HG03066 (cell line): ENCODE data around the gene SELENOO.
A peak's percentile ranks its signal among the peaks of the same experiment; 100 is the strongest.
"Not testable (repeated sequence)": the region's sequence is repeated elsewhere in the genome, so short reads cannot be mapped to it uniquely, and the experiment has no call there.

Source experiments
- ATAC-seq: cut with Tn5 transposase; IDR thresholded peaks from one replicate; pipeline ENCODE4 v1.9.1; 2021; ENCODE audit warnings: low read depth; ENCODE audit not compliant: unreplicated experiment

Gene SELENOO

GRCh38 chr22:50200461-50201190 lies at the start of gene SELENOO:
Gene SELENOO (plus strand): TSS chr22:50201011. CDS start chr22:50201037, 26 bp downstream.
- ATAC-seq: peak; percentile 69

DNA sequence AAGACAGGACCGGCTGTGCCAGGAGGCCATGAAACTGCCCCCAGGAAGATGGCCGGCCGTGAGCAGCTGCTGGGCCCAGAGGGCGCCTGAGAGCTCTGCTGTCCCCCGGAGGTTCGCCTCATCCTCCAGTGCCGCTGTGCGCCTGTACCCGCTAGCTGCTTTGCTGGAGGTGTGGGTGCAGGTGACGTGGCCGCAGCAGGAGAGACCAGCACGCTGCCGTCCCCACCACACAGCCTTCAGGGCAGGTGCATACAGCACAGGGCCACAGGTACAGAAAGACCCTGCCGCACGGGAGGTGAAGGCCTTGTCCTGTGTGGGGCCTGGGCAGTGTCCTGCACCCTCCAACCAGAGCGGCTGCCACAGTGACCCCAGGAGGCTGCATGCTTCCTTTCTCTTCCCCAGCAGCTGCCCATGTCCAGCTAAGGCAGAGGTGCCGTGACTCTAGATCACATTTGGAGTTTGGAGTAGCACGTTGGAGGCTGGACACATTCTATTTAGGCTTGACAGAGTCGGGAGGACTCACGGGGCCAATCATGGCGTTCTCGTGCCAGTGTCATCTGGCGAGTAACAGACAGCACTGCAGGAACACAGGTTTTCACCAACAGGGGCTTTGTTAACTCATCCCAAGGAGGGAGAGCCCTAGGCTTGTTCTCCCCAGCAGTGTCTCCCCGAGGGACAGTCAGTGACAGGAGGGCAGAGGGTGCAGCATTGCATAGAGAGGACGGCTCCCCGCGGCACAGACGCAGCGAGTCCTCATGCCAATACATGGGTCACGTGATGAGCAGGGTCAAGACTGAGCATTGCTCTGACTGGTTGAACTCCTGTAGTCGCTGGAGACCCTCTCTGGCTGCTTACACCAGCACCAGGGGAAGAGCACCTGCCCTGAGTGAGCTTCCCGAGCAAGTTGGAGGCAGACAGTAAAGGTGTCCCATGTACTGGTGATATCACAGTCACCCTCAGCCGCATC lies 49.0 kb upstream of the SELENOO start:
- no peak for ATAC-seq

- ATAC-seq: no peak
These were observed 47.6 kb upstream of the SELENOO start for GRCh38 chr22:50153056-50153755.

DNA sequence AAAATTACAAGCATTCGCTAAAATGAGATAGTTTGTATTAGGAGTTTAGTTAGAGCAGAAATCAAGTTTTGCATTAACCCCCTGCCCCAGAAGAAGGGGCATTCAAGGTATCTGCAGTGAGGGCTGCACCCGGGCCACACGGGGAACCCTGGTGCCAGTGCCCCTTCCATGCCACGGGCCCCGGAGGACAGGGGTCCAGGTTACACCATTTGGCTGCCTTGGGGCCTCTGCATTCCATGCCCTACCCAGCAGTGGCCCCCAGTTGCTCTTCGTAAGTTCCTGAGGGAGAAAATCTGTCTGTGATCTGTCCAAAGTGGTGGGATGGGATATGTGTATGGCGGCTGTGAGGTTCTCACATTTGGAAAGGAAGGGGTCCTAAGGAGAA lies 47.1 kb upstream of the SELENOO start:
- ATAC-seq: no peak

GRCh38 chr22:50157709-50158375 lies 43.0 kb upstream of the SELENOO start:
- no peak for ATAC-seq

DNA sequence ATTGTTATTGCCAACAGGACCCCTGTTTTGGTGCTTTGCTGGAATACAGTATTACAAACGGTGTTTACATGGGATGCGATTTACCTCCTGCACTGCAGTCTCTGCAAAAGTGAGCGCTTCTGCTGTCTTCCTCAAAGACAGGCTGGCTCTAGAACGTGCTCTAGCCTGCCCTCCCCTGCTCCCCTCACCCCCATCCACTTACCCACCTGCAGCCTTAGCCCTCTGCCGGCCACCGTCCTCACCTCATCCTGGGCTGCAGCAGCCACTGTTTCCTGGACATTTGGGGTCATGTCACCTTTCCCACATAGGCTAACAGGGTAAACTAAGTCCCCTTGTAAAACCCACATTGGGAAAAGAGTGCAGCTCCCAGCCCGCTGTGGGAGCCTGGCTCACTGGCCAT lies 39.9 kb upstream of the SELENOO start:
- no peak for ATAC-seq

DNA sequence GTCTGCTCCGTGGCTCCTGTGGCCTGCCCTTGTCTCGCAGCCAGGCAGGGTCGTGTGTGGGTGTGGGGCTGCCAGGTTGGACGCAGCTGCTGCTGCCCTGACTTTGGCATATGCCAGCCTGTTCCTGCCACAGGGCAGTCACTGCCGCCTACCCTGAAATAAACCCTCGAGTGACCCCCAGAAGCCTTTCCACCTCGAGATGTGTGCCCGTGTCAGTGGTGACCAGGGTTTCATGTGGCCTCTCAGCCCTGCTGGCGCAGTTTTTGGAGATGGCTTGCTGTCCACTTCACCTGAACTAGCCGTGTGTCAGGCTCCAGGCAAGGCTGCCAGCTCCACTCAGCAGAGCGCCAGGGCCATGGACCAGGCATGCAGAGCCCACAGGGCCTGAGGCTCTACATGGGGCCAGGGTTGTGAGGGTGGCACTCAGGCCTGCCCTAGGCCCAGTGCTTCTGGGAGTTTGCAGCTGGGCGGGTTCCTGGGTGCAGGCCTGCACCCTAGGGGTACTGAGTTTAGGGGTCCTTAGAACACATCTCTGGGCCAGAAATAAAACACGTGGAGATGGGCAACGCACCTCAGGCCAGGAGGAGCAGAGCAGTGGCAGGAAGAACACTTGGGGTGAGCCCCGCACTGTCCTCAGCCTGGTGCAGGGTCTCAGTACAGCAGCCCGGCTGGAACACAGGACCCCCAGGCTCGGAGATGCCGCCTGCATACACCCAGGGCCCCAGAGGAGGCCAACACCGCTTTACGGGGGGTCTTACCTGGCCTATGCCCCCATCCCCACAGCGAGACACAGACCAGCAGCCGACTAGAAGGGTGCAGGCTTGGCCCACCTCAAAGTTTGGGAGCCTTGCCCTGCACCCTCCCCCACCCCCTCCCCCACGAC lies 39.1 kb upstream of the SELENOO start:
- no peak for ATAC-seq

- ATAC-seq: no peak
These were observed 38.3 kb upstream of the SELENOO start for GRCh38 chr22:50162391-50162956.

DNA sequence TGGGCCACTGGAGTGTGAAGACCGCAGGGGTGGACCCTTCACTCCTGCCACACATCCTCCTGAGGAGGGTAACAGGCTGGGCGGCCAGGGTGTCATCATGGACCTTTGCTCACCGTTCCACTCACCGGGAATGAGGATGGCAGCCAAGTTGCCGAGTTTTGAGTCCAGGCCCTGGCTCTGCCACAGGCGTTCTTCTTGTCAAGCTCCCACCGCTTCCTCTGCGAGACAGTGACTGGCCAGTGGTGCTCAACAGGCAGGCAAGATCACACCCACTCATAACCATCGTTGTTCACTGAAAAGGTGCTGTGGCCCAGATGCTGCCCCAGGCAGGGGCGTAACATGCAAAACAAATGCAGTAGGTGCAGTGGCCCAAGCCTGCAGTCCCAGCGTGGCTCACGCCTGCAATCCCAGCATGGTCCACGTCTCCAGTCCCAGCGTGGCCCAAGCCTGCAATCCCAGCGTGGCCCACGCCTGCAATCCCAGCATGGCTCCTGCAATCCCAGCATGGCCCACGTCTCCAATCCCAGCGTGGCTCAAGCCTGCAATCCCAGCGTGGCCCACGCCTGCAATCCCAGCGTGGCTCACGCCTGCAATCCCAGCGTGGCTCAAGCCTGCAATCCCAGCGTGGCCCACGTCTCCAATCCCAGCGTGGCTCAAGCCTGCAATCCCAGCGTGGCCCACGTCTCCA lies 35.2 kb upstream of the SELENOO start:
- no peak for ATAC-seq

GRCh38 chr22:50167689-50168489 lies 32.9 kb upstream of the SELENOO start:
- ATAC-seq: no peak

- ATAC-seq: not testable (repeated sequence)
These were observed 32.2 kb upstream of the SELENOO start for GRCh38 chr22:50168490-50169180.

GRCh38 chr22:50169181-50169759 lies 31.5 kb upstream of the SELENOO start:
- ATAC-seq: no peak

DNA sequence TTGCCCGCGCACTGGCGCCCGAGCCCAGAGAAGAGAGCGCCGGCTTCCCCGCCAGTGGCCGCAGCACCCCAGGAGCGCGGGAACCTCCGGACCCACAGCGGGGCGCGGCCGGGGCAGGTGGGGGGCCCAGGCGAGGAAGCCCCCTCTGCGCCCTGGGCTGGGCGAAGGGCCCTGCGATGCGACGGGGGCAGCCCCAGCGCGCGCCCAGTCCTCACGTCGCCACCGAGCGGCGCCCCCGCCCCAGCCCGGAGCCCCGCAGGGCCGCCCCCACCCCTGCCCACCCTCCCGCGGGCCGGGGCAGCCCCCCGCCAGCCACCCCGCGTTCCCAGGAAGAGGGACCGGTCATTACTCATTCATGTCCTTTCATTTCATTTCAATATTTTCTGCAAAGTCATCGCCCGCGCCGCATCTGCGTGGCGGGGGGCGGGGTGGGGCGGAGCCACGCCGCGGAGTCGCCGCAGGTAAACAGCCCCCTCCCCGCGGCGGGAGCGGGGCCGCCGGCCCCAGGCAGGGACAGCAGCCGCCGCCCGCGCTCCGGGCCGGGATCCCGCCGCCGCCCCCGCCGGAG lies 31.0 kb upstream of the SELENOO start:
- ATAC-seq: no peak

- no peak for ATAC-seq
These were observed 30.1 kb upstream of the SELENOO start, which contains the start of gene PANX2 for GRCh38 chr22:50170453-50171318. Gene PANX2 (plus strand): TSS chr22:50170731. CDS start chr22:50170731, 0 bp downstream.

DNA sequence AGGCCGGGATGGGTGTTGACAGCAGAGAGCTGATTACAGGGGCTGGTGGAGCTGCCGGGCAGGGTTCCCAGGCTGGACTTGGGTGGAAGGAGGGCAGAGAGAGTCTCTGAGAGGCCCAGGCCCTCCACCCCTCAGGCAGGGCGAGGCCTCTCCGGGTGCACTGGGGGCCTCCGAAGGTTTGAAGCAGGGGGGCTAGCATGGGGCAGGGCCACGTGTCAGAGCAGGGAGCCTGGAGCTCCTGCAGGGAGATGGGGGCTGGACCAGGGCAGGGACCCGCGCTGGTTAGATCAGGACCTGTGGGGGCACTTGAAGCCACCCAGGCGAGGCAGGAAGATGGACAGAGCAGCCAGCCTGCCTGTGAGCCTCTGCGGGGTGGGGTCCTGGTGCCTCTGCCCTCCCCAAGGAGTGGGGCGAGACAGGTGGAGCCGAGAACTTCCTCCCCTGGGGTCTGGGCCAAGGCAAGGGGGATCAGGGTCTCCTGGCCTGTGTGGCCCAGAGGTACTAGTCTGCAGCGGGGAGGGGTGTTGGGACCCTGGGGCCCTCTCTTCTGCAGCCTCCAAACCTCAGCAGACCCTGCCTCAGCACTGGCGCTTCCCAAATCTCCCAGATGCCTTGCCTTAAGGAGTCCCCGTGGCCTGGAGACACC lies 29.4 kb upstream of the SELENOO start:
- no peak for ATAC-seq
